Measurements from ENCODE around the gene HSD17B1.
"Not testable (repeated sequence)": the region's sequence is repeated elsewhere in the genome, so short reads cannot be mapped to it uniquely, and the experiment has no call there.

The HSD17B1 gene

GRCh38 chr17:42522798-42523278 lies 29.9 kb upstream of the HSD17B1 start:
- in situ Hi-C loops (cut with MboI; ENCODE audit: low sequenced_read_pairs), result loop anchor here (10.0 kb wide), 1 partner anchor 558 kb away; the partner anchor contains the start of gene CNP

GRCh38 chr17:42525221-42525620 lies 27.5 kb upstream of the HSD17B1 start:
- in situ Hi-C loops (cut with MboI; ENCODE audit: low sequenced_read_pairs), result loop anchor here (5.0 to 10.0 kb wide), 2 partner anchors 203 to 560 kb away; partner anchors contain the start of gene CNP

GRCh38 chr17:42526031-42526444 lies 26.7 kb upstream of the HSD17B1 start:
- in situ Hi-C loops (cut with MboI; ENCODE audit: low sequenced_read_pairs), result loop anchor here (5.0 to 10.0 kb wide), 2 partner anchors 204 to 561 kb away; partner anchors contain the start of gene CNP

GRCh38 chr17:42527932-42528331 lies 24.8 kb upstream of the HSD17B1 start:
- in situ Hi-C loops (cut with MboI; ENCODE audit: low sequenced_read_pairs), result loop anchor here (5.0 to 10.0 kb wide), 2 partner anchors 206 to 563 kb away; partner anchors contain the start of gene CNP

- in situ Hi-C loops (cut with MboI; ENCODE audit: low sequenced_read_pairs), result loop anchor here (5.0 to 10.0 kb wide), 2 partner anchors 207 to 564 kb away; partner anchors contain the start of gene CNP
Measured at GRCh38 chr17:42529061-42529460, 23.7 kb upstream of the HSD17B1 start.

- in situ Hi-C loops (cut with MboI; ENCODE audit: low sequenced_read_pairs), result no loop called here
Measured at GRCh38 chr17:42530952-42531454, 21.7 kb upstream of the HSD17B1 start.

GRCh38 chr17:42531455-42532354 lies 21.0 kb upstream of the HSD17B1 start:
- in situ Hi-C loops (cut with MboI; ENCODE audit: low sequenced_read_pairs), result no loop called here

GRCh38 chr17:42535155-42536047 lies 17.3 kb upstream of the HSD17B1 start:
- in situ Hi-C loops (cut with MboI; ENCODE audit: low sequenced_read_pairs), result no loop called here

- in situ Hi-C loops (cut with MboI; ENCODE audit: low sequenced_read_pairs), result no loop called here
Measured at GRCh38 chr17:42536048-42536371, 16.7 kb upstream of the HSD17B1 start, which contains the start of gene NAGLU. TSS of gene NAGLU (plus strand) at chr17:42536241. CDS start at chr17:42536273, 32 bp downstream.

GRCh38 chr17:42536372-42537155 lies 16.2 kb upstream of the HSD17B1 start:
- in situ Hi-C loops (cut with MboI; ENCODE audit: low sequenced_read_pairs), result no loop called here

GRCh38 chr17:42537156-42537805 lies 15.4 kb upstream of the HSD17B1 start:
- in situ Hi-C loops (cut with MboI; ENCODE audit: low sequenced_read_pairs), result no loop called here

- in situ Hi-C loops (cut with MboI; ENCODE audit: low sequenced_read_pairs), result no loop called here
Measured at GRCh38 chr17:42537826-42538451, 14.8 kb upstream of the HSD17B1 start.

GRCh38 chr17:42538482-42538881 lies 14.2 kb upstream of the HSD17B1 start:
- in situ Hi-C loops (cut with MboI; ENCODE audit: low sequenced_read_pairs), result no loop called here

GRCh38 chr17:42540558-42540957 lies 12.2 kb upstream of the HSD17B1 start:
- in situ Hi-C loops (cut with MboI; ENCODE audit: low sequenced_read_pairs), result not testable (repeated sequence)

GRCh38 chr17:42541041-42541833 lies 11.5 kb upstream of the HSD17B1 start:
- in situ Hi-C loops (cut with MboI; ENCODE audit: low sequenced_read_pairs), result no loop called here

- in situ Hi-C loops (cut with MboI; ENCODE audit: low sequenced_read_pairs), result no loop called here
Measured at GRCh38 chr17:42543190-42544079, 9.3 kb upstream of the HSD17B1 start.

GRCh38 chr17:42544874-42545283 lies 7.8 kb upstream of the HSD17B1 start:
- in situ Hi-C loops (cut with MboI; ENCODE audit: low sequenced_read_pairs), result no loop called here
